Pons (tissue), 1 donor: ENCODE data around the gene SNED1.

Experiments used
- DNase-seq: peaks from one replicate; pipeline ENCODE4 v3.0.0-alpha.2; 2016; ENCODE audit warnings: low spot score

The SNED1 gene

GRCh38 chr2:241030333-241030680, 31.9 kb downstream of the SNED1 start:
- no peak for DNase-seq

- DNase-seq = no peak
Observed at GRCh38 chr2:241030883-241031282, 32.5 kb downstream of the SNED1 start.

GRCh38 chr2:241031436-241032165, 33.2 kb downstream of the SNED1 start:
- DNase-seq = no peak

- no peak for DNase-seq
Observed at GRCh38 chr2:241033336-241033987, 35.0 kb downstream of the SNED1 start.

- no peak for DNase-seq
Observed at GRCh38 chr2:241033994-241034393, 35.6 kb downstream of the SNED1 start.

GRCh38 chr2:241034490-241035141, 36.2 kb downstream of the SNED1 start:
- DNase-seq = no peak

- DNase-seq = no peak
Observed at GRCh38 chr2:241035142-241035817, 36.9 kb downstream of the SNED1 start.

- no peak for DNase-seq
Observed at GRCh38 chr2:241035818-241036396, 37.5 kb downstream of the SNED1 start.

- no peak for DNase-seq
Observed at GRCh38 chr2:241036397-241036963, 38.1 kb downstream of the SNED1 start.

GRCh38 chr2:241036964-241037421, 38.6 kb downstream of the SNED1 start:
- no peak for DNase-seq

- DNase-seq = no peak
Observed at GRCh38 chr2:241037498-241037897, 39.1 kb downstream of the SNED1 start.

GRCh38 chr2:241038374-241039180, 40.2 kb downstream of the SNED1 start:
- no peak for DNase-seq

- DNase-seq = no peak
Observed at GRCh38 chr2:241039416-241039815, 41.0 kb downstream of the SNED1 start.

GRCh38 chr2:241040081-241040803, 41.8 kb downstream of the SNED1 start:
- no peak for DNase-seq

GRCh38 chr2:241041589-241042158, 43.3 kb downstream of the SNED1 start:
- no peak for DNase-seq

GRCh38 chr2:241043581-241043980, 45.2 kb downstream of the SNED1 start:
- DNase-seq = no peak

- DNase-seq = no peak
Observed at GRCh38 chr2:241047253-241048010, 49.0 kb downstream of the SNED1 start.

- DNase-seq = no peak
Observed at GRCh38 chr2:241048149-241048948, 49.9 kb downstream of the SNED1 start.
